ENCODE results near the gene KCTD21.

Gene KCTD21

GRCh38 chr11:78208257-78209165 lies 20.1 kb upstream of the KCTD21 start:
- no peak overlapping the region for H3K27ac ChIP-seq (ENCODE audit: low read depth, low read length)
- H3K9ac ChIP-seq (ENCODE audit: low read depth, low read length): no peak overlapping the region

GRCh38 chr11:78207532-78208256 lies 19.3 kb upstream of the KCTD21 start:
- H3K4me3 ChIP-seq (ENCODE audit: low read length): no peak overlapping the region
- H3K9me3 ChIP-seq (ENCODE audit: insufficient read depth, low read depth, low read length): no peaks in the 10 kb centered on the region
- H3K27me3 ChIP-seq (ENCODE audit: insufficient read depth, low read length): no peaks in the 10 kb centered on the region
- no peak overlapping the region for H3K27ac ChIP-seq (ENCODE audit: low read depth, low read length)
- WGBS: 84% methylated on average over 11 of the region's 11 CpGs
- peaks cover 7% of the 10 kb centered on the region; the same call in 1 of the 2 replicates for H3K36me3 ChIP-seq (ENCODE audit: insufficient read depth, low read length)
- H3K4me1 ChIP-seq (ENCODE audit: insufficient read depth, low read length): no peaks in the 10 kb centered on the region
- no peak overlapping the region; the same call in 1 of the 2 replicates for H3K9ac ChIP-seq (ENCODE audit: low read depth, low read length)

More at GRCh38 chr11:78208257-78209165, 20.1 kb upstream of the KCTD21 start:
- Histone ChIP-seq H3K4me1 (ENCODE audit: insufficient read depth, low read length) (no peaks in the 10 kb centered on the region), H3K27me3 (ENCODE audit: insufficient read depth, low read length) (no peaks in the 10 kb centered on the region), H3K4me3 (ENCODE audit: low read length) (no peak overlapping the region), H3K9me3 (ENCODE audit: insufficient read depth, low read depth, low read length) (no peaks in the 10 kb centered on the region), H3K36me3 (ENCODE audit: insufficient read depth, low read length) (peaks cover 7% of the 10 kb centered on the region; the same call in 1 of the 2 replicates)
- WGBS: 92% methylated on average over 16 of the region's 16 CpGs

- H3K9ac ChIP-seq (ENCODE audit: low read depth, low read length): no peak overlapping the region
These were observed 17.3 kb upstream of the KCTD21 start for GRCh38 chr11:78205691-78206090.

GRCh38 chr11:78205256-78205655 lies 16.8 kb upstream of the KCTD21 start:
- Histone ChIP-seq H3K27me3 (ENCODE audit: insufficient read depth, low read length) (no peaks in the 10 kb centered on the region), H3K4me1 (ENCODE audit: insufficient read depth, low read length) (no peaks in the 10 kb centered on the region), H3K36me3 (ENCODE audit: insufficient read depth, low read length) (peaks cover 2% of the 10 kb centered on the region; the same call in 1 of the 2 replicates), H3K9me3 (ENCODE audit: insufficient read depth, low read depth, low read length) (no peaks in the 10 kb centered on the region), H3K9ac (ENCODE audit: low read depth, low read length) (no peak overlapping the region), H3K27ac (ENCODE audit: low read depth, low read length) (no peak overlapping the region), H3K4me3 (ENCODE audit: low read length) (no peak overlapping the region)
- WGBS: 90% methylated on average over 4 of the region's 4 CpGs

More at GRCh38 chr11:78205691-78206090, 17.3 kb upstream of the KCTD21 start:
- Histone ChIP-seq H3K9me3 (ENCODE audit: insufficient read depth, low read depth, low read length) (no peaks in the 10 kb centered on the region), H3K4me1 (ENCODE audit: insufficient read depth, low read length) (no peaks in the 10 kb centered on the region), H3K36me3 (ENCODE audit: insufficient read depth, low read length) (peaks cover 6% of the 10 kb centered on the region; the same call in 1 of the 2 replicates), H3K4me3 (ENCODE audit: low read length) (no peak overlapping the region), H3K27ac (ENCODE audit: low read depth, low read length) (no peak overlapping the region), H3K27me3 (ENCODE audit: insufficient read depth, low read length) (no peaks in the 10 kb centered on the region)
- WGBS: 92% methylated on average over 7 of the region's 7 CpGs

- H3K4me1 ChIP-seq (ENCODE audit: insufficient read depth, low read length): no peaks in the 10 kb centered on the region
- H3K9me3 ChIP-seq (ENCODE audit: insufficient read depth, low read depth, low read length): no peaks in the 10 kb centered on the region
- WGBS: 93% methylated on average over 9 of the region's 10 CpGs
- H3K27ac ChIP-seq (ENCODE audit: low read depth, low read length): no peak overlapping the region
- no peaks in the 10 kb centered on the region for H3K27me3 ChIP-seq (ENCODE audit: insufficient read depth, low read length)
- H3K36me3 ChIP-seq (ENCODE audit: insufficient read depth, low read length): no peaks in the 10 kb centered on the region
- H3K9ac ChIP-seq (ENCODE audit: low read depth, low read length): no peak overlapping the region
- H3K4me3 ChIP-seq (ENCODE audit: low read length): no peak overlapping the region
These were observed 14.8 kb upstream of the KCTD21 start for GRCh38 chr11:78203184-78203583.

- Histone ChIP-seq H3K9ac (ENCODE audit: low read depth, low read length) (no peak overlapping the region), H3K36me3 (ENCODE audit: insufficient read depth, low read length) (no peaks in the 10 kb centered on the region), H3K27me3 (ENCODE audit: insufficient read depth, low read length) (no peaks in the 10 kb centered on the region), H3K9me3 (ENCODE audit: insufficient read depth, low read depth, low read length) (no peaks in the 10 kb centered on the region), H3K4me1 (ENCODE audit: insufficient read depth, low read length) (no peaks in the 10 kb centered on the region), H3K27ac (ENCODE audit: low read depth, low read length) (no peak overlapping the region), H3K4me3 (ENCODE audit: low read length) (no peak overlapping the region)
- 93% methylated on average over 3 of the region's 3 CpGs for WGBS
These were observed 14.3 kb upstream of the KCTD21 start for GRCh38 chr11:78202733-78203167.

GRCh38 chr11:78201096-78201818 lies 12.8 kb upstream of the KCTD21 start:
- no peaks in the 10 kb centered on the region for H3K4me1 ChIP-seq (ENCODE audit: insufficient read depth, low read length)
- no peaks in the 10 kb centered on the region for H3K27me3 ChIP-seq (ENCODE audit: insufficient read depth, low read length)
- no peaks in the 10 kb centered on the region for H3K9me3 ChIP-seq (ENCODE audit: insufficient read depth, low read depth, low read length)
- no peaks in the 10 kb centered on the region for H3K36me3 ChIP-seq (ENCODE audit: insufficient read depth, low read length)
- H3K9ac ChIP-seq (ENCODE audit: low read depth, low read length): no peak overlapping the region
- WGBS: 90% methylated on average over 9 of the region's 9 CpGs
- no peak overlapping the region for H3K27ac ChIP-seq (ENCODE audit: low read depth, low read length)
- H3K4me3 ChIP-seq (ENCODE audit: low read length): no peak overlapping the region

- 94% methylated on average over 13 of the region's 13 CpGs for WGBS
These were observed 12.1 kb upstream of the KCTD21 start for GRCh38 chr11:78200553-78200952.

GRCh38 chr11:78200061-78200460 lies 11.6 kb upstream of the KCTD21 start:
- H3K9me3 ChIP-seq (ENCODE audit: insufficient read depth, low read depth, low read length): no peaks in the 10 kb centered on the region
- H3K36me3 ChIP-seq (ENCODE audit: insufficient read depth, low read length): no peaks in the 10 kb centered on the region
- H3K27ac ChIP-seq (ENCODE audit: low read depth, low read length): no peak overlapping the region
- no peaks in the 10 kb centered on the region for H3K27me3 ChIP-seq (ENCODE audit: insufficient read depth, low read length)
- no peak overlapping the region for H3K4me3 ChIP-seq (ENCODE audit: low read length)
- 89% methylated on average over 4 of the region's 4 CpGs for WGBS
- H3K4me1 ChIP-seq (ENCODE audit: insufficient read depth, low read length): no peaks in the 10 kb centered on the region
- no peak overlapping the region for H3K9ac ChIP-seq (ENCODE audit: low read depth, low read length)

More at GRCh38 chr11:78200553-78200952, 12.1 kb upstream of the KCTD21 start:
- no peaks in the 10 kb centered on the region for H3K9me3 ChIP-seq (ENCODE audit: insufficient read depth, low read depth, low read length)
- no peak overlapping the region for H3K4me3 ChIP-seq (ENCODE audit: low read length)
- H3K27me3 ChIP-seq (ENCODE audit: insufficient read depth, low read length): no peaks in the 10 kb centered on the region
- H3K9ac ChIP-seq (ENCODE audit: low read depth, low read length): no peak overlapping the region
- no peak overlapping the region for H3K27ac ChIP-seq (ENCODE audit: low read depth, low read length)
- H3K4me1 ChIP-seq (ENCODE audit: insufficient read depth, low read length): no peaks in the 10 kb centered on the region
- H3K36me3 ChIP-seq (ENCODE audit: insufficient read depth, low read length): no peaks in the 10 kb centered on the region

- Histone ChIP-seq H3K4me3 (ENCODE audit: low read length) (no peak overlapping the region), H3K9ac (ENCODE audit: low read depth, low read length) (no peak overlapping the region), H3K27me3 (ENCODE audit: insufficient read depth, low read length) (no peaks in the 10 kb centered on the region), H3K4me1 (ENCODE audit: insufficient read depth, low read length) (no peaks in the 10 kb centered on the region), H3K27ac (ENCODE audit: low read depth, low read length) (no peak overlapping the region), H3K36me3 (ENCODE audit: insufficient read depth, low read length) (no peaks in the 10 kb centered on the region), H3K9me3 (ENCODE audit: insufficient read depth, low read depth, low read length) (no peaks in the 10 kb centered on the region)
- 94% methylated on average over 5 of the region's 5 CpGs for WGBS
These were observed 11.2 kb upstream of the KCTD21 start for GRCh38 chr11:78199653-78200015.
